ENCODE measurements around the gene PLCL2.

GRCh38 chr3:17025594-17026139, 140.9 kb downstream of the PLCL2 start:
- TF ChIP-seq EZH2 (IDR thresholded peaks at IDR 0.05; ENCODE audit: borderline replicate concordance, low read depth, low read length, poor library complexity, severe bottlenecking): no peak
- TF ChIP-seq CTCF (conservative IDR thresholded peaks at IDR 0.05; ENCODE audit: low read depth, low read length): no peak
